OCI-LY7 (cell line): ENCODE results near the gene ITGB1. TPM values are rescaled to one million over a fixed set of nuclear protein-coding genes. Genes with fewer than 3 reads are reported as not detected.
"Not testable (repeated sequence)": the region's sequence is repeated elsewhere in the genome, so short reads cannot be mapped to it uniquely, and the experiment has no call there.

ENCODE experiments used
- BruUV-seq: library from RNA; stranded (reverse); fragments of 400-500 nt; replicated peaks from 2 replicates; lab custom pipeline; 2021; lab: Mats Ljungman, UMichigan
- CTCF ChIA-PET: fragments of 300-600 bp; sonication (Branson Sonifier 250); formaldehyde crosslinking; loops from one replicate; lab custom pipeline; 2022; ENCODE audit warnings: antibody characterized with exemption; ENCODE audit not compliant: unreplicated experiment; lab: Charles Lee
- POLR2A ChIA-PET: fragments of 300-600 bp; sonication (Branson Sonifier 250); formaldehyde crosslinking; loops from one replicate; lab custom pipeline; 2022; ENCODE audit warnings: antibody characterized with exemption; lab: Charles Lee
- DNase-seq: peaks from one replicate; pipeline ENCODE4 v3.0.0-alpha.2; 2015; ENCODE audit warnings: low spot score
- H2AFZ ChIP-seq: fragments of 200-600 bp; sonication (generic), shearing (Covaris generic); 2 replicates; pipeline ENCODE4 v1.6.1; 2014; ENCODE audit warnings: mild to moderate bottlenecking, antibody characterized with exemption, low read length, moderate library complexity
- H3K27ac ChIP-seq: fragments of 200-600 bp; sonication (generic); 2 replicates; pipeline ENCODE4 v1.5.1; 2014; ENCODE audit warnings: mixed run types, low read depth, mild to moderate bottlenecking, moderate library complexity, low read length, inconsistent platforms; ENCODE audit not compliant: poor library complexity, severe bottlenecking
- H3K36me3 ChIP-seq: fragments of 200-600 bp; sonication (generic); 2 replicates; pipeline ENCODE4 v1.6.1; 2014; ENCODE audit warnings: mild to moderate bottlenecking, antibody characterized with exemption, low read length, moderate library complexity, mixed read lengths; ENCODE audit not compliant: insufficient read depth
- H3K4me1 ChIP-seq: fragments of 200-600 bp; sonication (generic); 2 replicates; pipeline ENCODE4 v1.5.1; 2014; ENCODE audit warnings: mild to moderate bottlenecking, low read length; ENCODE audit not compliant: insufficient read depth, poor library complexity, severe bottlenecking
- H3K4me2 ChIP-seq: fragments of 200-600 bp; sonication (generic); 2 replicates; pipeline ENCODE4 v1.6.1; 2014; ENCODE audit warnings: mild to moderate bottlenecking, low read length
- H3K4me3 ChIP-seq: fragments of 200-600 bp; sonication (generic); 2 replicates; pipeline ENCODE4 v1.5.1; 2014; ENCODE audit warnings: mild to moderate bottlenecking, low read depth, low read length; ENCODE audit not compliant: poor library complexity, severe bottlenecking
- H3K79me2 ChIP-seq: fragments of 200-600 bp; sonication (generic); 2 replicates; pipeline ENCODE4 v1.6.1; 2016; ENCODE audit warnings: low read depth, mild to moderate bottlenecking, low read length, moderate library complexity, mixed read lengths; ENCODE audit not compliant: insufficient read depth
- H3K9me2 ChIP-seq: fragments of 200-600 bp; sonication (generic); 2 replicates; pipeline ENCODE4 v1.6.1; 2016; ENCODE audit warnings: mild to moderate bottlenecking, low read length, mixed read lengths; ENCODE audit not compliant: insufficient read depth
- H3K9me3 ChIP-seq: fragments of 200-600 bp; sonication (generic); 2 replicates; pipeline ENCODE4 v1.6.1; 2014; ENCODE audit warnings: mild to moderate bottlenecking, mixed run types, low read length, mixed read lengths
- H4K20me1 ChIP-seq: fragments of 200-600 bp; sonication (generic); 2 replicates; pipeline ENCODE4 v1.6.1; 2014; ENCODE audit warnings: mild to moderate bottlenecking, antibody characterized with exemption, low read length, moderate library complexity, mixed read lengths; ENCODE audit not compliant: insufficient read depth
- CTCF ChIP-seq: fragments of 200-600 bp; sonication (generic); conservative IDR thresholded peaks from 2 replicates; pipeline ENCODE4 v1.5.1; 2014; ENCODE audit warnings: mild to moderate bottlenecking, antibody characterized with exemption, low read length, moderate library complexity, mixed read lengths
- EZH2phosphoT487 ChIP-seq: fragments of 200-600 bp; sonication (generic); IDR thresholded peaks from 2 replicates; pipeline ENCODE4 v1.6.1; 2018; ENCODE audit warnings: low read depth, borderline replicate concordance, mild to moderate bottlenecking, mixed run types, antibody characterized with exemption, low read length, moderate library complexity, mixed read lengths
- intact Hi-C: fragments of 100-400 bp; cut with micrococcal nuclease; formaldehyde crosslinking; loops from one replicate; pipeline ENCODE4 v1.10.0; 2022; ENCODE audit not compliant: unreplicated experiment
- total RNA-seq, 2 experiments: library from RNA; depleted of rRNA in 1 of 2; stranded (reverse); fragments of >200 nt in 1 of 2; shearing (Covaris generic) in 1 of 2; gene quantifications; 2 replicates each; pipeline ENCODE4 v1.2.3, GENCODE V29; 2014 to 2022

ITGB1 gene
- total RNA-seq, 2 experiments from 2014 or later = 165 to 167 TPM

GRCh38 chr10:32980558-32981468 is 22.8 kb upstream of the ITGB1 start:
- Histone ChIP-seq H3K4me1 (peaks cover 62% of the 10 kb centered on the region), H3K4me3 (peak overlapping the region; percentile 63), H2AFZ (peak overlapping the region; percentile 74), H3K36me3 (no peaks in the 10 kb centered on the region), H3K27ac (peak overlapping the region; percentile 63), H4K20me1 (no peaks in the 10 kb centered on the region), H3K9me3 (no peaks in the 10 kb centered on the region), H3K79me2 (no peaks in the 10 kb centered on the region), H3K4me2 (peak overlapping the region; percentile 83), H3K9me2 (no peaks in the 10 kb centered on the region)
- ChIA-PET POLR2A (interaction anchor here (0.5 to 7.2 kb wide), 21 partner anchors 8 to 603 kb away, joined by 3 to 68 read pairs (median 4); no protein-coding TSS in a partner anchor), CTCF (interaction anchor here (0.6 to 1.7 kb wide), 4 partner anchors 15 to 124 kb away, joined by 3 to 7 read pairs (median 3); no protein-coding TSS in a partner anchor)
- intact Hi-C loops = loop anchor here (1.0 kb wide), 1 partner anchor 9 kb away; no protein-coding TSS in a partner anchor
- TSS peak; percentile 79 for BruUV-seq
- TF ChIP-seq CTCF (0 out of 2 replicates have a peak, but pooled peaks have one; percentile 25), EZH2phosphoT487 (no peak)
- peak; percentile 90 for DNase-seq

GRCh38 chr10:32980242-32980557 is 22.2 kb upstream of the ITGB1 start:
- no peaks in the 10 kb centered on the region for H3K9me2 ChIP-seq
- H3K27ac ChIP-seq = peak overlapping the region; percentile 63
- H3K79me2 ChIP-seq = no peaks in the 10 kb centered on the region
- POLR2A ChIA-PET = interaction anchor here (0.7 to 7.2 kb wide), 16 partner anchors 8 to 602 kb away, joined by 3 to 68 read pairs (median 6); no protein-coding TSS in a partner anchor
- H3K4me3 ChIP-seq = peak overlapping the region; percentile 63
- DNase-seq = no peak
- H3K4me2 ChIP-seq = peak overlapping the region; percentile 83
- TF ChIP-seq CTCF = no peak
- TF ChIP-seq EZH2phosphoT487 = no peak
- CTCF ChIA-PET = interaction anchor here (0.6 to 1.7 kb wide), 4 partner anchors 15 to 124 kb away, joined by 3 to 7 read pairs (median 3); no protein-coding TSS in a partner anchor
- peaks cover 60% of the 10 kb centered on the region for H3K4me1 ChIP-seq
- H4K20me1 ChIP-seq = no peaks in the 10 kb centered on the region
- H3K9me3 ChIP-seq = peaks cover 5% of the 10 kb centered on the region; the same call in 1 of the 2 replicates
- peaks cover 5% of the 10 kb centered on the region; the same call in 1 of the 2 replicates for H3K36me3 ChIP-seq
- peak overlapping the region; percentile 74; the same call in 1 of the 2 replicates for H2AFZ ChIP-seq
- BruUV-seq = no TSS peak
- intact Hi-C loops = loop anchor here (1.0 kb wide), 1 partner anchor 8 kb away; no protein-coding TSS in a partner anchor

GRCh38 chr10:32979719-32980118 is 21.7 kb upstream of the ITGB1 start:
- H3K4me1 ChIP-seq = peaks cover 63% of the 10 kb centered on the region
- not testable (repeated sequence) for BruUV-seq, H3K79me2 ChIP-seq, H3K36me3 ChIP-seq, H2AFZ ChIP-seq, DNase-seq, H4K20me1 ChIP-seq, H3K9me2 ChIP-seq, H3K9me3 ChIP-seq
- peak overlapping the region; percentile 63 for H3K4me3 ChIP-seq
- peak overlapping the region; percentile 63 for H3K27ac ChIP-seq
- H3K4me2 ChIP-seq = peak overlapping the region; percentile 83
- intact Hi-C loops = loop anchor here (1.0 kb wide), 1 partner anchor 7 kb away; no protein-coding TSS in a partner anchor
- ChIA-PET POLR2A (interaction anchor here (0.6 to 7.2 kb wide), 16 partner anchors 7 to 601 kb away, joined by 3 to 68 read pairs (median 6); no protein-coding TSS in a partner anchor), CTCF (interaction anchor here (0.6 to 1.7 kb wide), 4 partner anchors 15 to 125 kb away, joined by 3 to 7 read pairs (median 3); no protein-coding TSS in a partner anchor)
